Glomerular endothelial cell (primary cell): ENCODE results near the gene TEFM. TPM values are rescaled to one million over a fixed set of nuclear protein-coding genes. Genes with fewer than 3 reads are reported as not detected.
"Not testable (repeated sequence)": the region's sequence is repeated elsewhere in the genome, so short reads cannot be mapped to it uniquely, and the experiment has no call there.

ENCODE experiments used
- DNase-seq: peaks from one replicate; pipeline ENCODE4 v3.0.0-alpha.2; 2011; ENCODE audit warnings: low read depth, low spot score; ENCODE audit errors: extremely low read depth
- total RNA-seq: library from RNA; depleted of rRNA; stranded (reverse); fragments of >200 nt; gene quantifications from 2 replicates; pipeline ENCODE4 v1.2.3, GENCODE V29; 2015

The TEFM gene
- total RNA-seq, result 8.5 and 15.3 TPM in 2 replicates

GRCh38 chr17:30906101-30906911 lies at the start of gene TEFM:
TSS of gene TEFM (minus strand) at chr17:30906238. CDS start at chr17:30906198, 40 bp downstream.
- peak; percentile 64 for DNase-seq

GRCh38 chr17:30954046-30954830 lies 48.2 kb upstream of the TEFM start:
- DNase-seq, result no peak

- no peak for DNase-seq
These were observed 46.8 kb upstream of the TEFM start for GRCh38 chr17:30952638-30953393.

- DNase-seq, result no peak
These were observed 44.8 kb upstream of the TEFM start for GRCh38 chr17:30950669-30951399.

- DNase-seq, result no peak
These were observed 44.2 kb upstream of the TEFM start for GRCh38 chr17:30950189-30950588.

GRCh38 chr17:30947796-30948195 lies 41.8 kb upstream of the TEFM start:
- DNase-seq, result no peak

GRCh38 chr17:30942308-30943079 lies 36.5 kb upstream of the TEFM start:
- no peak for DNase-seq

- no peak for DNase-seq
These were observed 33.1 kb upstream of the TEFM start for GRCh38 chr17:30939051-30939689.

- DNase-seq, result no peak
These were observed 27.9 kb upstream of the TEFM start for GRCh38 chr17:30933966-30934365.

- not testable (repeated sequence) for DNase-seq
These were observed 25.5 kb upstream of the TEFM start for GRCh38 chr17:30931582-30931981.

GRCh38 chr17:30930495-30930894 lies 24.5 kb upstream of the TEFM start:
- DNase-seq, result no peak

GRCh38 chr17:30929861-30930260 lies 23.8 kb upstream of the TEFM start:
- not testable (repeated sequence) for DNase-seq

GRCh38 chr17:30929081-30929633 lies 23.1 kb upstream of the TEFM start:
- no peak for DNase-seq

- no peak for DNase-seq
These were observed 22.5 kb upstream of the TEFM start for GRCh38 chr17:30928584-30928983.

- DNase-seq, result no peak
These were observed 21.7 kb upstream of the TEFM start for GRCh38 chr17:30927756-30928155.

GRCh38 chr17:30926516-30926915 lies 20.5 kb upstream of the TEFM start:
- DNase-seq, result no peak

GRCh38 chr17:30924341-30924740 lies 18.3 kb upstream of the TEFM start:
- DNase-seq, result no peak

GRCh38 chr17:30922235-30923030 lies 16.4 kb upstream of the TEFM start:
- no peak for DNase-seq
